ENCODE data around the gene UBXN7.

The UBXN7 gene

GRCh38 chr3:196414469-196414868, 17.8 kb downstream of the UBXN7 start:
- Histone ChIP-seq H3K9ac (no peak overlapping the region), H2AFZ (no peak overlapping the region), H3K4me2 (ENCODE audit: low read length) (no peak overlapping the region), H3K4me3 (ENCODE audit: low read depth, low read length) (no peak overlapping the region), H3K27ac (no peak overlapping the region), H3K9me3 (ENCODE audit: control insufficient read depth, low read length) (no peaks in the 10 kb centered on the region), H3K27me3 (ENCODE audit: control insufficient read depth, insufficient read depth, low read length) (no peaks in the 10 kb centered on the region), H3K4me1 (no peaks in the 10 kb centered on the region), H3K79me2 (peaks cover 78% of the 10 kb centered on the region), H3K36me3 (ENCODE audit: control insufficient read depth, insufficient read depth, low read length) (no peaks in the 10 kb centered on the region)
- TF ChIP-seq CTCF (IDR thresholded peaks at IDR 0.05): no peak

GRCh38 chr3:196412704-196413103, 19.5 kb downstream of the UBXN7 start:
- Histone ChIP-seq H3K27ac (no peak overlapping the region), H2AFZ (no peak overlapping the region), H3K79me2 (peaks cover 65% of the 10 kb centered on the region), H3K9ac (no peak overlapping the region), H3K9me3 (ENCODE audit: control insufficient read depth, low read length) (no peaks in the 10 kb centered on the region), H3K4me2 (ENCODE audit: low read length) (no peak overlapping the region), H3K27me3 (ENCODE audit: control insufficient read depth, insufficient read depth, low read length) (no peaks in the 10 kb centered on the region), H3K4me3 (ENCODE audit: low read depth, low read length) (no peak overlapping the region), H3K4me1 (no peaks in the 10 kb centered on the region), H3K36me3 (ENCODE audit: control insufficient read depth, insufficient read depth, low read length) (no peaks in the 10 kb centered on the region)
- no peak for TF ChIP-seq CTCF (IDR thresholded peaks at IDR 0.05)

DNA sequence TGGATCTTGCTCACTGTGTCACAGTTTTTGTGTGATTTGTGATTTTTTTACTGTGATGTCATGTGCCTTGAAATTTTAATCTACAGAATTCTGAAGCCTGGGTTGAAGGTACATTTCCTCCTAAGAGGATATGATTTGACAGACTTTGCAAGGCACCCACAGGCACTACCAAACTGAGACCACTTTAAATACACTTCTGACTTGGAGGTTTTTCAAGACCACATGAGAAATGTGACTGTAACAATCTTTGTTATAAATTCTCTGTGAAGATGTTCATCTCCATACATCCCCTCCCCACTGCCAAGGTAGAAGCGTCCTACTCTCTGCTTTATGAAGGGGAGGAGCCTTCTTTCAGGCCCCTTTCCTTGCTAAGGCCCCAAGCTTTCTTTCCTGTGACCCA, 22.8 kb downstream of the UBXN7 start:
- TF ChIP-seq CTCF (IDR thresholded peaks at IDR 0.05): no peak
- H3K9me3 ChIP-seq (ENCODE audit: control insufficient read depth, low read length): no peaks in the 10 kb centered on the region

DNA sequence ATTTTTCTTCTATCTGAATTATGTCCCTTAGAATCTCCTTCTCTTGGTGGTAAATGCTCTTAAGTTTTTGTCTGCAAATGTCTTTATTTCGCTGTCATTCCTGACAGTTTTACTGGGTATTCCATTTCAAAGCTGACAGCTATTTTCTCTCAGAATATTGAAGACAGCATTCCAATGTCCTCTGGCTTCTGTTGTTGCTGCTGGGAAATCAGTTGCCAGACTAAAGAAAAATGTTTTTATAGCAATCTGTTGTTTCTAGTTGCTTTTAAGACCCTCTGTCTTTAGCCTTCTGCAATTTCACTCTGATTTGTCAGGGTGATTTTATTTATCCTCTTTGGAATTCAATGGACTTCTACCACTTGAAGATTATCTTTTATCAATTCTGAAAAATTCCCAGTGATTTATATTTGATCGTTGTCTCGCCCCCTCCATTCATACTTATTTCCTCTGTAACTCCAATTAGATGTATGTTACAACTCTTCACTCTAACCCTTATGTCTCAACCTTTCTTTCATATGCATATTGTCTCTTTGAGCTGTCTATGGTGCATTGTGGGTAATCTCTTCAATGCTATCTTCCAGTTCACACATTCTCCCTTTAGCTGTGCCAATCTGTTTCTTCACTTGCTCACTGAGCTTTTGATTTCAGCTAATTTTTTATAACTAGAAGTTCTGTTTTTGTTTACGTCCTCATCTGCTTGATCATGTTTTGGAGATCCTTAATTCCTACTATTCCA, 23.5 kb downstream of the UBXN7 start:
- no peaks in the 10 kb centered on the region for H3K36me3 ChIP-seq (ENCODE audit: control insufficient read depth, insufficient read depth, low read length)
- H3K27me3 ChIP-seq (ENCODE audit: control insufficient read depth, insufficient read depth, low read length): no peaks in the 10 kb centered on the region
- H3K4me2 ChIP-seq (ENCODE audit: low read length): no peak overlapping the region
- no peaks in the 10 kb centered on the region for H3K4me1 ChIP-seq
- no peak overlapping the region for H2AFZ ChIP-seq
- H3K79me2 ChIP-seq: peaks cover 42% of the 10 kb centered on the region
- no peak overlapping the region for H3K27ac ChIP-seq
- H3K4me3 ChIP-seq (ENCODE audit: low read depth, low read length): no peak overlapping the region
- no peaks in the 10 kb centered on the region for H3K9me3 ChIP-seq (ENCODE audit: control insufficient read depth, low read length)
- TF ChIP-seq CTCF (IDR thresholded peaks at IDR 0.05): no peak
- H3K9ac ChIP-seq: no peak overlapping the region

More for the DNA sequence above, 22.8 kb downstream of the UBXN7 start:
- no peak overlapping the region for H3K4me3 ChIP-seq (ENCODE audit: low read depth, low read length)
- H3K79me2 ChIP-seq: peaks cover 47% of the 10 kb centered on the region
- H3K27ac ChIP-seq: no peak overlapping the region
- H3K36me3 ChIP-seq (ENCODE audit: control insufficient read depth, insufficient read depth, low read length): no peaks in the 10 kb centered on the region
- no peaks in the 10 kb centered on the region for H3K4me1 ChIP-seq
- no peak overlapping the region for H3K4me2 ChIP-seq (ENCODE audit: low read length)
- H3K9ac ChIP-seq: no peak overlapping the region
- no peaks in the 10 kb centered on the region for H3K27me3 ChIP-seq (ENCODE audit: control insufficient read depth, insufficient read depth, low read length)
- no peak overlapping the region for H2AFZ ChIP-seq

All from parathyroid adenoma (tissue), 2 donors.